GM12891 (cell line): Measurements from ENCODE around the gene TBC1D22A.

Experiments
- DNase-seq: peaks from one replicate; pipeline ENCODE4 v3.0.0; 2011; ENCODE audit warnings: low spot score; ENCODE audit not compliant: insufficient read length
- FAIRE-seq: peaks from 2 replicates; lab custom pipeline; 2011; peaks lifted over from hg19 to GRCh38; lab: Jason Lieb, UNC
- PAX5 ChIP-seq: IDR thresholded peaks from 2 replicates; pipeline ENCODE4 v1.6.1; 2011; ENCODE audit warnings: low read length, moderate library complexity, mild to moderate bottlenecking; ENCODE audit not compliant: insufficient read depth, severe bottlenecking
- POLR2A ChIP-seq: IDR thresholded peaks from 2 replicates; pipeline ENCODE4 v1.6.1; 2011; ENCODE audit warnings: low read depth, low read length, control low read depth
- POLR2AphosphoS5 ChIP-seq: IDR thresholded peaks from 2 replicates; pipeline ENCODE4 v1.6.1; 2011; ENCODE audit warnings: low read depth, low read length, control low read depth
- POU2F2 ChIP-seq: IDR thresholded peaks from 2 replicates; pipeline ENCODE4 v1.6.1; 2011; ENCODE audit warnings: low read depth, mild to moderate bottlenecking, control low read depth, low read length, moderate library complexity
- SPI1 ChIP-seq: IDR thresholded peaks from 2 replicates; pipeline ENCODE4 v1.6.1; 2011; ENCODE audit warnings: low read depth, low read length, control low read depth
- TAF1 ChIP-seq: IDR thresholded peaks from 2 replicates; pipeline ENCODE4 v1.6.1; 2011; ENCODE audit warnings: low read depth, low read length, control low read depth

Gene TBC1D22A

GRCh38 chr22:46966846-46967245 is 204.4 kb downstream of the TBC1D22A start:
- FAIRE-seq (no peak), DNase-seq (no peak)
- TF ChIP-seq PAX5 (no peak), SPI1 (no peak), TAF1 (no peak), POLR2A (no peak), POU2F2 (no peak), POLR2AphosphoS5 (no peak)

GRCh38 chr22:46967445-46968358 is 205.3 kb downstream of the TBC1D22A start:
- FAIRE-seq = no peak
- TF ChIP-seq TAF1 = no peak
- no peak for TF ChIP-seq POLR2AphosphoS5
- TF ChIP-seq PAX5 = no peak
- TF ChIP-seq POU2F2 = no peak
- TF ChIP-seq SPI1 = no peak

GRCh38 chr22:46968359-46968740 is 205.9 kb downstream of the TBC1D22A start:
- TF ChIP-seq PAX5 = no peak
- no peak for TF ChIP-seq SPI1
- no peak for TF ChIP-seq TAF1
- no peak for TF ChIP-seq POLR2A
- TF ChIP-seq POU2F2 = no peak
- no peak for TF ChIP-seq POLR2AphosphoS5
- FAIRE-seq (no peak), DNase-seq (no peak)

More at GRCh38 chr22:46967445-46968358, 205.3 kb downstream of the TBC1D22A start:
- DNase-seq = no peak

GRCh38 chr22:46968848-46969247 is 206.4 kb downstream of the TBC1D22A start:
- DNase-seq = no peak
- peak; percentile 26 for FAIRE-seq
- TF ChIP-seq SPI1 (no peak), POU2F2 (no peak), PAX5 (no peak), TAF1 (no peak), POLR2AphosphoS5 (no peak), POLR2A (no peak)

GRCh38 chr22:46969491-46969890 is 207.0 kb downstream of the TBC1D22A start:
- FAIRE-seq = peak; percentile 66
- peak; percentile 73 for DNase-seq
- TF ChIP-seq POU2F2 = peak; percentile 53; the same call in 1 of the 2 replicates
- TF ChIP-seq POLR2A = no peak

DNA sequence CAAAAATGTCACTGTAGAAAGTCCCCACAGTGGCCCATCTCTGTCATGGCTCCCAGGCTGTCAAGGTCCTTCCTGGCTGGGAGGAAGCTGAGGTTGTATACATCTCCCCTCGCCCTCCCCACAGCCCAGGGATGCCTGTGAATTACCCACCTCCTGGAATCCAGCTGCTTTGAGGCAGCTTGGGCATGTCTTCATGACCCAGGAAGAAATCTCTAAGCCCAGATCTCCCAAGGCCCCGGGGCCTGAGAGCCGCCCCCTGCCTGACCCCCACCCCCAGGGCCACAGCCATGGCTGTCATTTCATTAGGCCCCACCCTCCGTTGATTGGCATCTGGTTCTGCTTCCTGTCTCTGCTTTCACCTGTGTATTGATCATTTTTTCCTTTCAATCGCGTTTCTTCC is 207.5 kb downstream of the TBC1D22A start:
- no peak for TF ChIP-seq PAX5
- TF ChIP-seq TAF1 = no peak
- FAIRE-seq = no peak

GRCh38 chr22:46970411-46971098 is 208.1 kb downstream of the TBC1D22A start:
- no peak for FAIRE-seq
- no peak for DNase-seq
- TF ChIP-seq POU2F2 (no peak), POLR2AphosphoS5 (no peak), POLR2A (no peak), TAF1 (no peak), PAX5 (no peak), SPI1 (no peak)

More for the DNA sequence above, 207.5 kb downstream of the TBC1D22A start:
- no peak for DNase-seq

GRCh38 chr22:46971099-46971763 is 208.8 kb downstream of the TBC1D22A start:
- FAIRE-seq (no peak), DNase-seq (no peak)
- no peak for TF ChIP-seq POLR2A
- no peak for TF ChIP-seq POLR2AphosphoS5
- no peak for TF ChIP-seq PAX5
- no peak for TF ChIP-seq TAF1
- no peak for TF ChIP-seq POU2F2
- TF ChIP-seq SPI1 = peak; percentile 13; the same call in 1 of the 2 replicates

DNA sequence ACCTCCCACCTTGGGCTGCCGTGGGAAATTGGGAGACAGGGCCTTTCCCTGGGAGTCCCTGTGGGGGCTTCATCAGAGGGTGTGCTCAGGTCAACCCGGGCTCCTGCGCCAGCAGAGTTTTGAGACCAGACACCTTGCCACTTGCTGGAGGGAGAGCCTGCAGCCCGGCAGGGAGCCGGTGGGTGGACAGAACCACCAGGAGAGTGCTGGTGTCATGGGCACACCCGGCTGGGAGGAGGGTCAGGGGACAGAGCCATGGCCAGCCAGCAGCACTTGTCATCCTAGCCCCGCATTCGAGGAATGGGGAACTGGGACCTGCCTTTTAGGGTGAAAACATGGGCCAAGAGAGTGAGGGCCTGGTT is 209.3 kb downstream of the TBC1D22A start:
- TF ChIP-seq PAX5 (no peak), POU2F2 (no peak), SPI1 (no peak), POLR2A (no peak), POLR2AphosphoS5 (no peak), TAF1 (no peak)
- no peak for DNase-seq
- FAIRE-seq = no peak

GRCh38 chr22:46972256-46972655 is 209.8 kb downstream of the TBC1D22A start:
- TF ChIP-seq POU2F2 (no peak), SPI1 (no peak), POLR2AphosphoS5 (no peak), POLR2A (no peak), PAX5 (no peak), TAF1 (no peak)
- DNase-seq (no peak), FAIRE-seq (no peak)
